DOHH2 (cell line): ENCODE results near the gene SGPL1.

Experiments used
- EZH2phosphoT487 ChIP-seq: fragments of 200-600 bp; sonication (generic); IDR thresholded peaks from 2 replicates; pipeline ENCODE4 v1.6.1; 2017; ENCODE audit warnings: borderline replicate concordance, mild to moderate bottlenecking, antibody characterized with exemption, low read length, moderate library complexity, mixed read lengths
- TF ChIP-seq, protein P1 (sequence below): fragments of 200-600 bp; sonication (generic); IDR thresholded peaks from one replicate; pipeline ENCODE4 v1.5.1; 2014; ENCODE audit warnings: antibody characterized with exemption, mild to moderate bottlenecking, low read depth, low read length; ENCODE audit not compliant: poor library complexity, severe bottlenecking

DNA sequence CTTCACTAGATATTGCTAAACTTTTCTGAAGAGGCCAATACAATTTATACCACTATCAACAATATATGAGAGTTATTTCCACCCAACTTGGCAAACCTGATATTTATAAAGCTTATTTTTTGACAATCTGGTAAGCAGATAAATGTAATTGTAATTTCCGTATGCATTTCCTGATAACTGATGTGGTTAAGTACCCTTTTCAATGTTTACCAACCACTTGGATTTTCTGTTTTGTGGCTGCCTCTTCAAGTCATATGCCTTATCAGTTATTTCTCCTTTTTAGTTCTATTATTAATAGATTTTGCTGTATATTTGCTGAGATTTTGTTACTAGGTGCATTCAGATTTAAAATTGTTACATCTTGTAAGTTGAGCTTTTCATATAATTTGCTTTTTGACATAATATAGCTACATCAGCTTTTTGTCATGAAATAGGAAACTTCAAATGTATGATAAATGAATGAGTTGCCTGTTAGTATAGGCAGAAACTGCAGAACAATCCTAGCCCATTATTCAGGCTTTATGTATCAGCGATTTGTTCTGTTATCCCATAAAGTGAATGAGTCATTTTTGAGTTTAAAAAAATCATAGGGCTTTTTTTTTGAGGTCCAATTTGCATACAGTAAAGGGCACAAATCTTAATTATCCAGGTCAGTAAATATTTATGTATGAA, 11.5 kb downstream of the SGPL1 start:
- TF ChIP-seq, protein P1, sequence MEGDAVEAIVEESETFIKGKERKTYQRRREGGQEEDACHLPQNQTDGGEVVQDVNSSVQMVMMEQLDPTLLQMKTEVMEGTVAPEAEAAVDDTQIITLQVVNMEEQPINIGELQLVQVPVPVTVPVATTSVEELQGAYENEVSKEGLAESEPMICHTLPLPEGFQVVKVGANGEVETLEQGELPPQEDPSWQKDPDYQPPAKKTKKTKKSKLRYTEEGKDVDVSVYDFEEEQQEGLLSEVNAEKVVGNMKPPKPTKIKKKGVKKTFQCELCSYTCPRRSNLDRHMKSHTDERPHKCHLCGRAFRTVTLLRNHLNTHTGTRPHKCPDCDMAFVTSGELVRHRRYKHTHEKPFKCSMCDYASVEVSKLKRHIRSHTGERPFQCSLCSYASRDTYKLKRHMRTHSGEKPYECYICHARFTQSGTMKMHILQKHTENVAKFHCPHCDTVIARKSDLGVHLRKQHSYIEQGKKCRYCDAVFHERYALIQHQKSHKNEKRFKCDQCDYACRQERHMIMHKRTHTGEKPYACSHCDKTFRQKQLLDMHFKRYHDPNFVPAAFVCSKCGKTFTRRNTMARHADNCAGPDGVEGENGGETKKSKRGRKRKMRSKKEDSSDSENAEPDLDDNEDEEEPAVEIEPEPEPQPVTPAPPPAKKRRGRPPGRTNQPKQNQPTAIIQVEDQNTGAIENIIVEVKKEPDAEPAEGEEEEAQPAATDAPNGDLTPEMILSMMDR, result no peak
- TF ChIP-seq EZH2phosphoT487, result no peak
